Mucosa of stomach (tissue), 1 donor: ENCODE data around the gene MNAT1.
"Not testable (repeated sequence)": the region's sequence is repeated elsewhere in the genome, so short reads cannot be mapped to it uniquely, and the experiment has no call there.

ENCODE experiments used
- H3K27me3 ChIP-seq: one replicate; pipeline ENCODE4 v1.7.0; 2013; ENCODE audit warnings: mild to moderate bottlenecking, low read length; ENCODE audit not compliant: control insufficient read depth, insufficient read depth
- H3K36me3 ChIP-seq: one replicate; pipeline ENCODE4 v1.7.0; 2013; ENCODE audit warnings: low read length; ENCODE audit not compliant: control insufficient read depth, insufficient read depth
- H3K4me1 ChIP-seq: one replicate; pipeline ENCODE4 v1.7.0; 2013; ENCODE audit warnings: mild to moderate bottlenecking, low read length; ENCODE audit not compliant: control insufficient read depth, insufficient read depth
- H3K4me3 ChIP-seq: one replicate; pipeline ENCODE4 v1.7.0; 2013; ENCODE audit warnings: low read length
- H3K9ac ChIP-seq: one replicate; pipeline ENCODE4 v1.7.0; 2013; ENCODE audit warnings: mild to moderate bottlenecking, low read length, moderate library complexity
- H3K9me3 ChIP-seq: one replicate; pipeline ENCODE4 v1.7.0; 2013; ENCODE audit warnings: mild to moderate bottlenecking, low read length, moderate library complexity; ENCODE audit not compliant: control insufficient read depth
- donor health status: Pancreatic carcinoma.

MNAT1 gene

GRCh38 chr14:60865378-60866127, 131.0 kb downstream of the MNAT1 start:
- Histone ChIP-seq H3K4me3 (no peak overlapping the region), H3K27me3 (no peaks in the 10 kb centered on the region), H3K9ac (no peak overlapping the region), H3K9me3 (no peaks in the 10 kb centered on the region), H3K36me3 (no peaks in the 10 kb centered on the region), H3K4me1 (peaks cover 4% of the 10 kb centered on the region)

GRCh38 chr14:60867503-60868172, 133.1 kb downstream of the MNAT1 start:
- H3K4me1 ChIP-seq: no peaks in the 10 kb centered on the region

GRCh38 chr14:60878121-60878520, 143.6 kb downstream of the MNAT1 start:
- no peak overlapping the region for H3K9ac ChIP-seq
- no peaks in the 10 kb centered on the region for H3K9me3 ChIP-seq
- H3K4me1 ChIP-seq: no peaks in the 10 kb centered on the region
- H3K4me3 ChIP-seq: no peak overlapping the region
- no peaks in the 10 kb centered on the region for H3K36me3 ChIP-seq
- H3K27me3 ChIP-seq: no peaks in the 10 kb centered on the region

More at GRCh38 chr14:60867503-60868172, 133.1 kb downstream of the MNAT1 start:
- no peaks in the 10 kb centered on the region for H3K36me3 ChIP-seq
- H3K27me3 ChIP-seq: no peaks in the 10 kb centered on the region
- no peak overlapping the region for H3K4me3 ChIP-seq
- H3K9ac ChIP-seq: no peak overlapping the region
- no peaks in the 10 kb centered on the region for H3K9me3 ChIP-seq

GRCh38 chr14:60878536-60878935, 144.0 kb downstream of the MNAT1 start:
- no peak overlapping the region for H3K9ac ChIP-seq
- H3K36me3 ChIP-seq: no peaks in the 10 kb centered on the region
- H3K9me3 ChIP-seq: no peaks in the 10 kb centered on the region
- no peak overlapping the region for H3K4me3 ChIP-seq
- H3K27me3 ChIP-seq: no peaks in the 10 kb centered on the region
- no peaks in the 10 kb centered on the region for H3K4me1 ChIP-seq

- H3K4me3 ChIP-seq: no peak overlapping the region
- no peaks in the 10 kb centered on the region for H3K27me3 ChIP-seq
- no peaks in the 10 kb centered on the region for H3K36me3 ChIP-seq
- H3K9me3 ChIP-seq: no peaks in the 10 kb centered on the region
- no peak overlapping the region for H3K9ac ChIP-seq
- no peaks in the 10 kb centered on the region for H3K4me1 ChIP-seq
Measured at GRCh38 chr14:60882219-60882618, 147.7 kb downstream of the MNAT1 start.

GRCh38 chr14:60884134-60884533, 149.6 kb downstream of the MNAT1 start:
- H3K36me3 ChIP-seq: no peaks in the 10 kb centered on the region
- H3K9me3 ChIP-seq: no peaks in the 10 kb centered on the region
- no peaks in the 10 kb centered on the region for H3K27me3 ChIP-seq
- no peaks in the 10 kb centered on the region for H3K4me1 ChIP-seq
- no peak overlapping the region for H3K4me3 ChIP-seq
- no peak overlapping the region for H3K9ac ChIP-seq

GRCh38 chr14:60890636-60891035, 156.1 kb downstream of the MNAT1 start:
- H3K9me3 ChIP-seq, H3K27me3 ChIP-seq, H3K4me3 ChIP-seq, H3K36me3 ChIP-seq, H3K9ac ChIP-seq, H3K4me1 ChIP-seq: not testable (repeated sequence)

- no peak overlapping the region for H3K9ac ChIP-seq
- no peaks in the 10 kb centered on the region for H3K9me3 ChIP-seq
- no peaks in the 10 kb centered on the region for H3K27me3 ChIP-seq
- H3K4me3 ChIP-seq: no peak overlapping the region
- H3K36me3 ChIP-seq: no peaks in the 10 kb centered on the region
- H3K4me1 ChIP-seq: no peaks in the 10 kb centered on the region
Measured at GRCh38 chr14:60893911-60894310, 159.3 kb downstream of the MNAT1 start.

GRCh38 chr14:60904381-60904780, 169.8 kb downstream of the MNAT1 start:
- no peak overlapping the region for H3K4me3 ChIP-seq
- no peaks in the 10 kb centered on the region for H3K4me1 ChIP-seq
- no peaks in the 10 kb centered on the region for H3K27me3 ChIP-seq
- no peaks in the 10 kb centered on the region for H3K36me3 ChIP-seq
- H3K9ac ChIP-seq: no peak overlapping the region
- no peaks in the 10 kb centered on the region for H3K9me3 ChIP-seq

GRCh38 chr14:60905923-60906322, 171.4 kb downstream of the MNAT1 start:
- no peak overlapping the region for H3K9ac ChIP-seq
- no peaks in the 10 kb centered on the region for H3K4me1 ChIP-seq
- no peak overlapping the region for H3K4me3 ChIP-seq
- H3K9me3 ChIP-seq: no peaks in the 10 kb centered on the region
- H3K36me3 ChIP-seq: no peaks in the 10 kb centered on the region
- H3K27me3 ChIP-seq: no peaks in the 10 kb centered on the region

GRCh38 chr14:60915781-60916180, 181.2 kb downstream of the MNAT1 start:
- no peaks in the 10 kb centered on the region for H3K27me3 ChIP-seq
- H3K9me3 ChIP-seq: no peaks in the 10 kb centered on the region
- H3K4me1 ChIP-seq: no peaks in the 10 kb centered on the region
- no peak overlapping the region for H3K9ac ChIP-seq
- no peak overlapping the region for H3K4me3 ChIP-seq
- no peaks in the 10 kb centered on the region for H3K36me3 ChIP-seq

- H3K9ac ChIP-seq: no peak overlapping the region
- H3K4me3 ChIP-seq: no peak overlapping the region
- no peaks in the 10 kb centered on the region for H3K9me3 ChIP-seq
- H3K4me1 ChIP-seq: no peaks in the 10 kb centered on the region
- no peaks in the 10 kb centered on the region for H3K36me3 ChIP-seq
- no peaks in the 10 kb centered on the region for H3K27me3 ChIP-seq
Measured at GRCh38 chr14:60922050-60922449, 187.5 kb downstream of the MNAT1 start.
